Stimulated activated CD4-positive, alpha-beta T cell treated with anti-CD3 and anti-CD28 coated beads, Interleukin-2, amount 100 ng/mL, for 4 hours (primary cell): Measurements from ENCODE around the gene ABHD3.
"Not testable (repeated sequence)": the region's sequence is repeated elsewhere in the genome, so short reads cannot be mapped to it uniquely, and the experiment has no call there.

Experiments used
- DNase-seq: peaks from one replicate; pipeline ENCODE4 v3.0.0-alpha.2; 2020; ENCODE audit warnings: low read depth

ABHD3 gene

DNA sequence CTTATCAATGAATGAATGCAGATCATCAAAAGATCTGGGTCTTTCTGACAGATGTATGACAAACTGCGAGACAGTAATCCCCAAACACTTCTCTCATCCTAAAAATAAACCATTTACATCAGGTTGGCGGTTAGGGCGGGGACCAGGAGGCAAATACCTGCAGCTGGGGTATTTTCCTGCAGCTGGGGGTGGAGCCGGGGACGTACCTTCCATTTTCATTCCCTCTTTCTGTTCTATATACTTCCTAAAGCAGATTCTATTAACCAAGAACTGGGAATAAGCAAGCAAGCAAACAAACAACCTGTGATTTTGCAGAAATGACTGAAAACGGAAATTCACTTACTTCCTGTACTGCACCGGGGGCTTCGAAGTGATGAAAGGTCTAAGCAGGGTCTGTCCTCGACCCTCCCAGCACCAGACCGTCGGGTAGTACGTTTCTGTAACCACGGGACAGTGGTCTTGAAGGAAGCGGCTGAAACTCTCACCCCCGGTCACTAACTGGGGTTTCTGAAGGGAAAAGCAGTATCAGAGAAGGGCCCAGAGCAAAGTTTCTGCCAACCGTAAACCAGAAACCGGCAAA lies 1.2 kb downstream of the ABHD3 start:
- DNase-seq = no peak

DNA sequence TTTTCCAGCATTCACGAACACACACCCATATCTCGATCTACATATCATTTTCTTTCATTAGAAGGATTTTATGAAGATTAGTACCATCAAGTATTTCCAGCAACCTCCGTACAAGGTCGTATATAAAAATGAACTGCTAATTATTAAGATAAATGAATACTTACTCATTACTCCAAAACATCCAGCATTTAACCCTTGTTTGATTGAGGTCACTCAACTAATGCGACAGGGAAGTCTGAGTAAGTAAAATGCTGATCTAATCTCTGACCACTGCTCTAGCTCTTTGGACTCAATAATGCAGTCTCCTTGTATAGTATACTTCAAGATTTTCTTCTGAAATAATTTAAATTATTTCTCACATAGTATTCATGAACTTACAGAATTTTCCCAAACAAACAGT lies 2.0 kb downstream of the ABHD3 start:
- no peak for DNase-seq

DNA sequence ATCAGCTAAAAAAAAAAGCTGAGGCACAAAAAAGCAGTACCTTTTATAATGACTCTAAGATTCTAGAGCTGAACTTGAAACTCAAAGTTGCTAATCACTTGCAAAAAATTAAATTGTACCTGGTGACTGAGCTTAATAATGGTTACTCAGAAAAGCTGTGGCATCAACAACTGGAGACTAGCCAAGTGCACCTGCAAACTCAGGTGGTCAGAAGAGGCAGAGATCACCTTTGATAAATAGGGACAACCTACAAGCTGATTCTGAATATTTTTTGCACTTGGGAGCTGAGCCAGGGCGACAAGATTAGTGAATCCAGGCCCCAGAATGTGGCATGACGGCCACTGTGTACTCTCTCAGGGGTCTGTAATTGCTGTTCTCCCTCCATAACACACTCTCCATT lies 3.0 kb downstream of the ABHD3 start:
- DNase-seq = no peak

DNA sequence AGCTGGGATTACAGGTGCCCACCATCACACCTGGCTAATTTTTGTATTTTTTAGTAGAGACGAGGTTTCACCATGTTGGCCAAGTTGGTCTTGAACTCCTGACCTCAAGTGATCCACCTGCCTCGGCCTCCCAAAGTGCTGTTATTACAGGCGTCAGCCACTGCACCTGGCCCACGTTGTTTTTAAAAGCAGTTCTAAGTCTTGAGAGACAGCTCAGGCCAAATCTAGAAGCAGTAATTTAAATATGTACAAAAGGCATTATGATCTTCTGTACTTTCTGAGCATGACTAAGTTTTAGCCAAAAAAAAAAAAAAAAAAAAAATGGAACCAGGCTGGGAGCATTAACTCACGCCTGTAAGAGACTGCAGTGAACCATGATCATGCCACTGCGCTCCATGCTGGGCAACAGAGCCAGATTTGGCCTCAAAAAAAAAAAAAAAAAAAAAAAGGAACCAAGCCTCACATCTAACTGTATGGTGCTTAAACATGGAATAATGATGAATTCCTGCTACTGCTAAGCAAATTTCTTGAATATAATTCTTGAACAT lies 4.0 kb downstream of the ABHD3 start:
- no peak for DNase-seq

DNA sequence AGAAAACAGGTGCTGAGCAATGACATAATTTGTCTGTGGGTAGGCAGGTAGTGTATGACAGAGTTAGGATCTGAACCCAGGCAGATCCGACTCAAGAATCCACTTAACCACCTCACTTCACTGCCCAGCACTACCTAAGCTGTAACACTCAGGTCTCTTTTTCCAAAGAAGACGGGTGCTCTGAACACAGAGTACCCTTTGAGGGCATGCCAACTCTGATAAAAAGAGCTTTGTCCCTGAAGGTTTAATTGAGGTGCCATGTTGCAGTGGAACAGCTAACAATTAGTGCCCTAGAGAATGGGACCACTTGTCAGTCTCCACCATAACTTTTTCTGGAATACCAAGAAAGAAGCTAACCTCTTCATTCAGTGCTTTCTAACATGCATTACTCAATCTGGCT lies 11.3 kb downstream of the ABHD3 start:
- DNase-seq = no peak

DNA sequence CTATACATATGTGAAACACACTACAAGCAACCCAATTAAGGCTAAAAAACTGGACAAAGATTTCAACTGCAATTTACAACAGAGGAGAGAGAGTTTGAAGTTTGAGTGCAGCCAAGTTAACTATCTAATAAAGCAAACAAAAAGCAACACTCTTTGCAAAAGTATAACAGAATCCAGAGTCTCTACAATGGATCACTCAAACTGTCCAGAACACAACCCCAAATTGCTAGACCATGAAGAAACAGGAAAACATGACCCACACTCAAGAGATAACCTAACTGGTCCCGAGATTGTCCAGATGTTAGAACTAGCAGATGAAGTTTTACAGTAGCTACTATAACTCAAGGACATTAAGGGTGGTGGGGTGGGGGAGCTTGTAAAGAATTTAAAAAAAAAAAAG lies 14.8 kb downstream of the ABHD3 start:
- no peak for DNase-seq

DNA sequence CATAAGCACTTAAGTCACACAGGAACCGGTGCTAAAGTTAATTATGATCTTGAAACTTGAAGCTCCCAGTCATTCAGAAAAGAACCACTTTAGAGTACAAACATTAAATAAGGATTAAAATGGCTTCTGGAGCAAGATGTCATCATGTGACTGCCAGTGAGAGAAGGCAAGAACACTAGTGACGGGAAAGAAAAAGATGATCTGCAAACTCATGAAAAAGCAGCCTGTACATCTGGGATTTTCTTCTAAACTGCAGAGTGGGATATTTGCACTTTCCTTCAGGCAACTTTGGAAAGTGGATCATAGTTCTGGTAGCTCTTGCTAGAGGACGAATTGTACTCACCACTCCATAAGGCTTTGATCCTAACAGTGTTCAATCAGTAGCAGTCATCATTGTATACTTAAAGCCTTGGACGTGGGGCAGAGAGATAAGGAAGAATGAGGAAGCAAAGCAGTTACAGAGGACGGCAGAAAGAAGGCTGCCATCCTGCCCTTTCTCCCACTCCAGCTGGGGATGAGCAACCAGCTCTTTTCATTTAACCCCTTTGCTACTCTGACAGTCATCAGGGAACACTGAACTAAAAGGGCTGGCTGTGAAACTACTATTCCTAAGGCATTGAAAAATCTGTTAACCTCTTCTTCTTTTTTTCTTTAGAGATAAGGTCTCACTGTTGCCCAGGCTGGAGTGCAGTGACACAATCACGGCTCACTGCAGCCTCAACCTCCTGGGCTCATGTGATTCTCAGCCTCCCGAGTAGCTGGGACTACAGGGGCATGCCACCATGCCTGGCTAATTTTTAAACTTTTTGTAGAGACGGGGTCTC lies 18.1 kb downstream of the ABHD3 start:
- DNase-seq = no peak

DNA sequence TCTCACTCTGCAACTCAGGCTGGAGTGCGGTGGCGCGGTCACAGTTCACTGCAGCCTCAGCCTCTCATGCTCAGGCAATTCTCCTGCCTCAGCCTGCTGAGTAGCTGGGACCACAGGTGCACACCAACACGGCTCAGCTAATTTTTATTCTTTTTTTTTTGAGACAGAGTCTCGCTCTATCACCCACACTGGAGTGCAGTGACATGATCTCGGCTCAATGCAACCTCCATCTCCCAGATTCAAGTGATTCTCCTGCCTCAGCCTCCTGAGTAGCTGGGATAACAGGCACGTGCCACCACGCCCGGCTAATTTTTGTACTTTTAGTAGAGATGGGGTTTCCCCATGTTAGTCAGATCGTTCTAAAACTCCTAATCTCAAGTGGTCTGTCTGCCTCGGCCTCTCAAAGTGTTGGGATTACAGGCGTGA lies 19.0 kb downstream of the ABHD3 start:
- not testable (repeated sequence) for DNase-seq

DNA sequence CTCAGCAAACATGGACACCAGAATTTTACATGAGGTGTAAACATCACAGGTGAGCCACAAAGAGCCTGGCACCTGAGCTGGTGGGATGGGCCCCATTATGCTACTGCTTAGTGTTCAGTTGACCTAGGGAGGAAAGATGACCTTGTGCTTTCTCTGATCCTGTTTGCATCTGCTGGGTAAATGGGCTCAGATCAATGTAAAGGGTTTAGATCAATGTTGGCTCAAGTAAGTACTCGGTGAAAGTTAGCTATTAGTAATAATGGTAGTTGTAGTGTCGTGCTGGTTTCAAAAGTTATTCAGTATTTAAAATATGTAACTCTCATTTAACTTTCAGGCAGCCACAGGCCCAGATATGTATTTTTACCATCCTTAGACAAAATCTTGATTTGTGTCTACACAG lies 19.8 kb downstream of the ABHD3 start:
- DNase-seq = no peak

DNA sequence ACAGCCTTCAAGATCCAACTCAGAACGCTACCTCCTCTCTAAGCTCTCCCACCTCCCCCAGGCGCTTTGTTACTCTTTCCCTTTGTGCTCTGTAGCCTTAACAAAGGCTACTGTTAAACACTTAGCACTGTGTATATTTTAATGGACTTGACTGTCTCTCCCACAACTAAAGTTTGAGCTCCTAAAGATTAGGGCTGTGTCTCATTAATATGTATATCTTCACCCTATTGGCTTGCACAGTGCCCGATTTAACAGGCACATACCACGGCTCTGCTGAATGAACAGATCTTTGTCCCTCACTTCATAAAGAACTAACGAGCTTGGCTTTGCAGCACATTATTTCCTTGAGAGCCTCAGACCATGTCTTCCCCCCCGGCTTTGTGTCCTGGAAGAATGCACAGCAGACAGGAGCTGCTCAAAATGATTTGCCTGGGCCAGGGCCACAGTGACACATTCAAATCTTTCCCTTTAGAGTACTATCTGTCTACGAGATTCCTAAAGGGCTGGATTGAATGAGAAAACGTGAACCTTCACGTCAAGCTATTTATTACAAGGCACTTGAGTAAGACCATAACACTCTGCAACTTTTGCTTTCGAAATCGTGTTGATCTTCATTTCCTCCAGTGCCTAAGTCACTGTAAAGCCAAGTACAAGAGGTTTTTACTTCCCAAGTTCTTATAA lies 22.1 kb downstream of the ABHD3 start:
- no peak for DNase-seq

DNA sequence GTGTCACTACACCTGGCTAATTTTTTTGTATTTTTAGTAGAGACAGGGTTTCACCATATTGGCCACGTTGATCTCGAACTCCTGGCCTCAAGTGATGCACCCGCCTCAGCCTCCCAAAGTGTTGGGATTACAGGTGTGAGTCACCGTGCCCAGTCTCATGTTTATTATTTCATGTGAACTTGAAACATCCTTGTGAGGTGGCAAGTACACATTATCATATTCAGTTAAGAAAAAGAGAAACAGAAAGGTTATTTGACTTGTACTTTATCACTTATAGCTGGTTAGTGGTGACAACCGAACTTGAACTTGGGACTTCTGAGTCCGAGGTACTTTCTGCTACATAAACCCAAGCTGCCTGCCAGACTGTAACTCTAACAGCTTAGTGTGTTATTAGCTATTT lies 24.4 kb downstream of the ABHD3 start:
- no peak for DNase-seq

DNA sequence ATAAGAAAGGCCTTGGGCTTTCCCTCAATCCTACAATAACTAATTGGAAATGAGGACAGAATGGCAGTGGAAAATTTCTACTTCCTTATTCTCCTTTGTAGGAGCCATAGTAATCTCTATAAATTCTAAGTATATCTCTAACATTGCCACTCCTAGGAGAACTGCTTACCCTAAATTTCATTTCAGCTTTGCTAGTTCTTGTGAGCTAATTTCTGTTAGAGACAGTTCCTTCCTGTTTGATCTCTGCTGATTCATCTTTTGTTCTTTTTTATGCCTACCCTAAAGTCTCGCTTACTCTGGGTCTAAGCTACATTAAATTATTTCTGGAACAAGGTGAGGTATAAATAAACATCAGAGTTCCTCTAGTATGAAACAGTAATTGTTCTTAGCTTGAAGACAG lies 25.7 kb downstream of the ABHD3 start:
- DNase-seq = no peak

DNA sequence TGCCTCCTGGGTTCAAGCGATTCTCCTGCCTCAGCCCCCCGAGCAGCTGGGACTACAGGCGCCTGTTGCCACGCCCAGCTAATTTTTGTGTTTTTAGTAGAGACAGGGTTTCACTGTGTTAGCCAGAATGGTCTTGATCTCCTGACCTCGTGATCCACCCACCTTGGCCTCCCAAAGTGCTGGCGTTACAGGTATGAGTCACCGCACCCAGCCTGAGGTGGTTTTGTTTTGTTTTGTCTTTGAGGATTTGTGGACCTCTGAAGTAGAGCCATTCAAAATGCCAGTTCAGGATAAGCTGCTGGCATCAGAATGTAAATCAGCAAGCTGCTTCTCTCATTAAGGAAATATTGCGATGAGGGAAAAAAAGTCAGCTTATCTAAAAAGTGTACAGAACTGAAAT lies 29.2 kb downstream of the ABHD3 start:
- not testable (repeated sequence) for DNase-seq

DNA sequence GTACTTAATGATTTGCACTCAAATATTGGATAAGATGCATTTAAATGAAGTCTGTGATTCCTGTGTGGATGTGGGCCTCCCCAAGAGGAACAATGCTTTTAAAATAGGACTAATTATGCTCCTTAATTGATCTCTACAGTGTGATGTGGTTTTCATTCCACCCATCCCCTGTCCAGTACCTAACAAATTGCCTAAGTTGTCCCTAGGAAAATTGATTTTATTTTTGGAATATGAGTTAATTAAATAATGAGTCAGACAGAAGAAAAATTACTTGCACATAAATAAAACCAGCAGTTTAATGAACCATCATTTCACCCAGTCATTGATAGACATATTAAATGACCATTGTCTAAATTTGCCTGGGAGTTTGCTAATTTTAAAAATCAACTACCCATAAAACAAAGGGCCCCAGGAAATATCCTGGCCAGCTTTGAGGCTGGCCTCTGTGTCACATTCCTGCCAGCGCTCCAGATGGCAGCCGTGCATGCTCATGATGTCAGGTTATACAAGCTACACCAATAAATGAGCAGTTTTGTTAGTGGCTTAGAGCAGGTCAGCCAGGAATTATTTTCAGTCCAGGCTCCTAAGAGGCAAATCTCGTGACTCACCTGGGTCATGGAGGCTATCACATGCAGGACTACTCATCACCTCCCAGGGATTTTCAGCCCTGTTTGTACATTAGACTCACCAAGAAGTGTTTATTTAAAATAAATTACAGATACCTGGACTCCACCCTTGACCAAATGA lies 31.9 kb downstream of the ABHD3 start:
- DNase-seq = no peak

DNA sequence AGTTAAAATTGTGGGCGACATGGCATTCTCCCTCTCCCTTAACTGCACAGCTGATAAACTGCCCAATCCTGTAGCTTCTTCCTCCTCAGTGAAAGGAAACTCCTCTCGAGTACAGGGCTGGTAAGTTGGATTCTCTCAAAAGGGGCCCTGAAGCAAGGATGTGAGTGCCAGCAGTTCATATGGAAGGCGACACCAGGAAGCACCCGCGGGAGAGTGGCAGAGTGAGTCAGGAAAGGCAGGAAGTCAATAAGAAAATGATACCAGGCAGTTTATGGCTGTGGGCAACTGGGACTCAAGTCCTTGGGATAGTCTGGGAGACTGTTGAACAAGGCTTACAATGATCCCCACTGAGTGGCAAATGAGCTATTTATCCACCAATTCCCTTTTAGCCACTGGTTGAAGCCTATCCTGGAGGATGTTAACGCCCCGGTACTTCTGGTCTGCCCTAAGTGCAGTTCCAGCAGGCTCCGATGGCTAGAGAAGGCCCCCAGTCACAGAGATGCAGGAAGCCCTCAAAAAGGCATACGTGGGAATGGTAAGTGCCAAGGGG lies 34.8 kb downstream of the ABHD3 start:
- no peak for DNase-seq

DNA sequence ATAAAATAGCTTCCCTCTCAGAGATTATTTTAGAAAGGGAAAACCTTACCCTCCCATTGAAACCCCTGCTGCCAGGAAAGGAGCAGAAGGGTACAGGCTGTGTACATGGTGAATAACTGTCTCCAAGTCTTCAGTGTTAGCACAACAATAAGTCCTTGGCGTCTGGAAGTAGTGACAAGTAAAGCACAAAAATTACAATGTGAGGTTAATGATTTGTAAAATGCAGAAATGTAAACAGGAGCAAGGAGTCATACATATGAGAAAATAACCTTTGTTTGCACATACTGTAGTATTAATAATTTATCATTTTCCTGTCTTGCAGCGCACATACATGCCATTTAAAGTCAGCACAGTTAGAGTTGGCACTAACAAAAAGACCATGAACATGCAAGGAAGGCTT lies 40.5 kb downstream of the ABHD3 start:
- no peak for DNase-seq

DNA sequence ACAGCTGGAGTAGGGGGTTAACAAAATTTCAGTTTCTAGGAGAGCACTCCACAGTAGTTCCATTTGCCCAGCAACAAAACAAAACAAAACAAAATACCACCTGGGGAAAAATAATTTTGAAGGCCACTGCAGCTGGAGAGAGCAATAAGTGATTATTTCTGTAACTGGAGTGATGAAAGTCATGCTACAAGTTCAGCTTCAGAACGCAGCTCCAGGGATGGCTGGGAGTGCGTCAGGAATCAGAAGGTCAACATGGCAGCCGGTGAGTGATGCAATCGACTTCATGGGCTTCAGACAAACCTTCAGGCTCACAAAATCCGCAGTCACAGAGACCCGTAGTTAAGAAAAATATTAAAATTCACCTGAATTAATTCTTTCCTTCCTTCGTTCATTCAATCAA lies 41.0 kb downstream of the ABHD3 start:
- DNase-seq = no peak

DNA sequence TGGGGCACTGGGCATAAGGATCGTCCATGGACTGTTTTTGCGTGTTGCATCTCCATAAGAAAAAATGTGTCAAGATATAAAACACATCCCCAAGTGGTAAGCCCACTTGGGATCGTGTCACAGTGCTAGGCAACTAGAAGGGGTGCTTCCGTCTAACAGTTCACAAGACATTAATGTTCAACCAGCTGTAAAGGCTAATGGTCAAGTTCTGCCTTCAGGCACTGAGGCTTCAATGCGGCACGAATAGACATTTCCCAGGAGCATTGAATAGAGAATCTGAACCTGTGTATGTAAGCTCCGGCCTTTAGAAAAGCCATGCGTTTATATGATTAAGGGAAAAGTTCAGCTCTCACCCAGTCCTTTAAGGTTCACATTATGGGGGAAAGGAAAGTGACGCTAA lies 42.0 kb downstream of the ABHD3 start:
- DNase-seq = no peak

DNA sequence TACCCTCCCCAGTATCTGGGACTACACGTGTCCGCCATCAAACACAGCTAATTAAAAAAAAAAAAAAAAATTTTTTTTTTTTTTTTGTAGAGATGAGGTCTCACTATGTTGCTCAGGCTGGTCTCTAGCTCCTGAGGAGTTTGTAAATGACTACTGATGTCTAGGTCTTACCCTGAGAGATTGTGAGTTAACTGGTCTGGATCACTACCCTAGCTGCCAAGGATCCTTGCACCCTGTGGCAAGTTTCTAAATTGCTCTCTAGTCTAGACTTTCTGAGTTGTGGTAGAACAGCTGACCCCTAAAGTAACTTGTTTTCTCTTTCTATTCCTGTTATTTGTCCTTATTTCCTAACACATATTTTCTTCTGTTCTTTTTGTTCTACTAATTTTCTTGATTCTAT lies 44.5 kb downstream of the ABHD3 start:
- DNase-seq = no peak

DNA sequence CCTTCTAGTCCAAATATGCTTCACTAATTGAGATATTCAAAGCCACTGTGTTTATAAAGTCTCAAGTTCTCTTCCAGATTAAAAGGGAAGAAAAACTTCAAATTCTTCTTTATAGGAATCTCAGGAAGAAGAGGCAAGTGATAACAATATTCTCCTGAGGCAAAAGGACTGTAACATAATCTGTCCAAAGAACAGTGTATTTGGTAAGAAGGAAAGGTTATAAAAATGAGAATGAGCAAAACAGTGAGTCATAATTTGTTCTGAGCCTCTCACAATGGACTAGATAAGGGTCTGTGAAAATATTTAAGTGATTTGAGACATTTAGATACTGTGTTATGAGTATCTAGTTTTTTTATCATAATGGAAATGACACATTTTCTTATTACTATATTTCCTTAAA lies 48.2 kb downstream of the ABHD3 start:
- DNase-seq = no peak

DNA sequence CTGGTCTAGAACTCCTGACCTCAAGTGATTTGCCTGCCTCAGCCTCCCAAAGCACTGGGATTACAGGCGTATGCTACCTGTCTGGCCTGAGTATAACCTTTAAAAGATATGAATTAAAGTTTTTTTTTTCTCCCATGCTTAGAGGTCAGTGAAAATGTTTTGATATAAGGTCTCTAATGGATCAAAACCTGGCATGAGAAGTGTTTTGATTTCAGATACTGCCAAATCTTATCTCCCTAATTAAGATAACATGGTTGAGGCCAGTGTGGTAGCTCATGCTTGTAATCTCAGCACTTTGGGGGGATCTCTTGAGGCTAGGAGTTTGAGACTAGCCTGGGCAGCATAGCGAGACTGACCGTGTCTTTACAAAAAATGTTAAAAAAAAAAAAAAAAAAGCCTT lies 51.2 kb downstream of the ABHD3 start:
- DNase-seq = no peak

DNA sequence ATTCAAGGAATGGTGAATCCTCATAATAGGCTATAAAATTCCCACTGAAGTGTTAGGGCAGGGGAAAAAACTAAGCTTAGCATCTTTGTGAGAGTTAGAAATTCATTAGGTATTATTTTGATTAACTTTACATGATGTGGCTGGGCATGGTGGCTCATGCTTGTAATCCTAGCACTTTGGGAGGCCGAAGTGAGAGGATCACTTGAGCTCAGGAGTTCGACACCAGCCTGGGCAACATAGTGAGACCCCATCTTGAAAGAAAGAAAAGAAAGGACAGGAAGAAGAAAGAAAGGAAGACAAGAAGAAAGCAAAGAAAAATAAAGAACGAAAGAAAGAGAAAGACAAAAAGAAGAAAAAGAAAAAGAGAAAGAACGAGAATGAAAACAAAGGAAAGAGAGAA lies 52.5 kb downstream of the ABHD3 start:
- DNase-seq = no peak
